WTC11 (cell line): ENCODE results near the gene SEPTIN10. TPM values are rescaled to one million over a fixed set of nuclear protein-coding genes. Genes with fewer than 3 reads are reported as not detected.

Source experiments
- ATAC-seq: fragments of 200-7000 bp; cut with Tn5 transposase; 2 replicates; pipeline ENCODE4 v1.10.0; 2021; ENCODE audit warnings: mild to moderate bottlenecking, moderate library complexity
- CTCF ChIA-PET: fragments of 300-600 bp; sonication (Branson Sonifier 250); formaldehyde crosslinking; loops from one replicate; lab custom pipeline; 2021; ENCODE audit warnings: antibody characterized with exemption; lab: Charles Lee
- POLR2A ChIA-PET: fragments of 350-600 bp; sonication (Branson Sonifier 250); formaldehyde crosslinking; loops from one replicate; lab custom pipeline; 2021; ENCODE audit warnings: antibody characterized with exemption; lab: Charles Lee
- DNase-seq: peaks from one replicate; pipeline ENCODE4 v3.0.0; 2021; ENCODE audit warnings: low spot score
- H3K27ac Mint-ChIP-seq: 2 replicates; pipeline ENCODE4 v1.8.0; 2021; ENCODE audit warnings: mixed read lengths
- H3K27me3 Mint-ChIP-seq: 2 replicates; pipeline ENCODE4 v1.8.0; 2021; ENCODE audit warnings: low read depth, mild to moderate bottlenecking, moderate library complexity, mixed read lengths
- H3K36me3 Mint-ChIP-seq: 2 replicates; pipeline ENCODE4 v1.8.0; 2021; ENCODE audit warnings: mixed read lengths
- H3K4me1 Mint-ChIP-seq: 2 replicates; pipeline ENCODE4 v1.8.0; 2022; ENCODE audit warnings: mixed read lengths
- H3K4me3 Mint-ChIP-seq: 2 replicates; pipeline ENCODE4 v1.8.0; 2021; ENCODE audit warnings: mild to moderate bottlenecking, moderate library complexity, mixed read lengths
- H3K9me3 Mint-ChIP-seq: 2 replicates; pipeline ENCODE4 v1.8.0; 2021; ENCODE audit warnings: mixed read lengths
- CREM ChIP-seq: sonication (generic); formaldehyde crosslinking; IDR thresholded peaks from 2 replicates; pipeline ENCODE4 v1.8.1; 2022; ENCODE audit warnings: mild to moderate bottlenecking, missing genetic modification reagents, moderate library complexity
- E2F4 ChIP-seq: sonication (generic); formaldehyde crosslinking; IDR thresholded peaks from 2 replicates; pipeline ENCODE4 v1.8.1; 2022; ENCODE audit warnings: low read depth, mild to moderate bottlenecking, moderate library complexity, missing genetic modification reagents, borderline replicate concordance
- ETV6 ChIP-seq: sonication (generic); formaldehyde crosslinking; IDR thresholded peaks from 2 replicates; pipeline ENCODE4 v1.8.1; 2022; ENCODE audit warnings: mild to moderate bottlenecking, missing genetic modification reagents
- FOXJ3 ChIP-seq: sonication (generic); formaldehyde crosslinking; IDR thresholded peaks from 2 replicates; pipeline ENCODE4 v1.9.0; 2021; ENCODE audit warnings: missing genetic modification reagents, mild to moderate bottlenecking, borderline replicate concordance
- GABPB1 ChIP-seq: sonication (generic); formaldehyde crosslinking; IDR thresholded peaks from 2 replicates; pipeline ENCODE4 v1.8.1; 2023; ENCODE audit warnings: mild to moderate bottlenecking, missing genetic modification reagents
- GRHL2 ChIP-seq: fragments of 250-450 bp; sonication (Bioruptor Pico); IDR thresholded peaks from 2 replicates; pipeline ENCODE4 v1.8.0; 2022; ENCODE audit warnings: mild to moderate bottlenecking, moderate library complexity; ENCODE audit not compliant: insufficient replicate concordance, severe bottlenecking
- KAT7 ChIP-seq: sonication (generic); formaldehyde crosslinking; IDR thresholded peaks from 2 replicates; pipeline ENCODE4 v1.8.1; 2023; ENCODE audit warnings: missing genetic modification reagents, mild to moderate bottlenecking, borderline replicate concordance
- NFYB ChIP-seq: sonication (generic); formaldehyde crosslinking; conservative IDR thresholded peaks from 2 replicates; pipeline ENCODE4 v1.8.0; 2022; ENCODE audit warnings: low read depth, missing genetic modification reagents
- OVOL2 ChIP-seq: fragments of 250-450 bp; sonication (Bioruptor Pico); IDR thresholded peaks from 2 replicates; pipeline ENCODE4 v1.9.0; 2021; ENCODE audit warnings: mild to moderate bottlenecking, borderline replicate concordance
- SMAD4 ChIP-seq: sonication (generic); formaldehyde crosslinking; IDR thresholded peaks from 2 replicates; pipeline ENCODE4 v1.8.0; 2022; ENCODE audit warnings: mild to moderate bottlenecking, missing genetic modification reagents
- TEAD1 ChIP-seq: sonication (generic); formaldehyde crosslinking; IDR thresholded peaks from 2 replicates; pipeline ENCODE4 v1.8.0; 2022; ENCODE audit warnings: mild to moderate bottlenecking, missing genetic modification reagents
- TP53 ChIP-seq: sonication (generic); formaldehyde crosslinking; IDR thresholded peaks from 2 replicates; pipeline ENCODE4 v1.8.1; 2023; ENCODE audit warnings: mild to moderate bottlenecking, missing genetic modification reagents
- USF1 ChIP-seq: sonication (generic); formaldehyde crosslinking; IDR thresholded peaks from 2 replicates; pipeline ENCODE4 v1.8.0; 2022; ENCODE audit warnings: mild to moderate bottlenecking, missing genetic modification reagents
- ZBTB43 ChIP-seq: sonication (generic); formaldehyde crosslinking; IDR thresholded peaks from 2 replicates; pipeline ENCODE4 v1.8.1; 2023; ENCODE audit warnings: mild to moderate bottlenecking, missing genetic modification reagents
- ZNF121 ChIP-seq: sonication (generic); formaldehyde crosslinking; IDR thresholded peaks from 2 replicates; pipeline ENCODE4 v1.8.0; 2023; ENCODE audit warnings: missing genetic modification reagents
- ZNF263 ChIP-seq: sonication (generic); formaldehyde crosslinking; IDR thresholded peaks from 2 replicates; pipeline ENCODE4 v1.8.1; 2022; ENCODE audit warnings: low read depth, mild to moderate bottlenecking, moderate library complexity, missing genetic modification reagents
- ZNF396 ChIP-seq: fragments of 250-450 bp; sonication (Bioruptor Pico); IDR thresholded peaks from 2 replicates; pipeline ENCODE4 v1.8.0; 2021; ENCODE audit warnings: mild to moderate bottlenecking, moderate library complexity, borderline replicate concordance
- total RNA-seq: library from RNA; stranded (reverse); gene quantifications from 3 replicates; pipeline ENCODE4 v1.2.3, GENCODE V29; 2021
- TF ChIP-seq, protein P1 (sequence below): sonication (generic); formaldehyde crosslinking; IDR thresholded peaks from 2 replicates; pipeline ENCODE4 v1.8.0; 2023; ENCODE audit warnings: missing genetic modification reagents
- TF ChIP-seq, protein P2 (sequence below): sonication (generic); formaldehyde crosslinking; IDR thresholded peaks from 2 replicates; pipeline ENCODE4 v1.8.1; 2023; ENCODE audit warnings: mild to moderate bottlenecking, missing genetic modification reagents, moderate library complexity
- TF ChIP-seq, protein P3 (sequence below): sonication (generic); formaldehyde crosslinking; IDR thresholded peaks from 2 replicates; pipeline ENCODE4 v1.8.0; 2023; ENCODE audit warnings: missing genetic modification reagents, mild to moderate bottlenecking, borderline replicate concordance

Gene SEPTIN10
- total RNA-seq, 1 experiment from 2014 or later: 86.8 TPM

- CTCF ChIA-PET: no interaction called here
- H3K4me1 Mint-ChIP-seq: peaks cover 56% of the 10 kb centered on the region
- TF ChIP-seq, protein P1, sequence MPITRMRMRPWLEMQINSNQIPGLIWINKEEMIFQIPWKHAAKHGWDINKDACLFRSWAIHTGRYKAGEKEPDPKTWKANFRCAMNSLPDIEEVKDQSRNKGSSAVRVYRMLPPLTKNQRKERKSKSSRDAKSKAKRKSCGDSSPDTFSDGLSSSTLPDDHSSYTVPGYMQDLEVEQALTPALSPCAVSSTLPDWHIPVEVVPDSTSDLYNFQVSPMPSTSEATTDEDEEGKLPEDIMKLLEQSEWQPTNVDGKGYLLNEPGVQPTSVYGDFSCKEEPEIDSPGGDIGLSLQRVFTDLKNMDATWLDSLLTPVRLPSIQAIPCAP (CRISPR knock-in tag): no peak
- TF ChIP-seq NFYB (CRISPR knock-in tag): no peak
- no peak for TF ChIP-seq FOXJ3 (CRISPR knock-in tag)
- no peak for TF ChIP-seq TEAD1 (CRISPR knock-in tag)
- no peaks in the 10 kb centered on the region for H3K9me3 Mint-ChIP-seq
- H3K36me3 Mint-ChIP-seq: no peaks in the 10 kb centered on the region; the same call in 1 of the 2 replicates
- H3K27me3 Mint-ChIP-seq: no peaks in the 10 kb centered on the region
- 0 out of 2 replicates have a peak, but pooled peaks have one; percentile 27 for ATAC-seq
- no peak for DNase-seq
- POLR2A ChIA-PET: interaction anchor here (0.9 kb wide), 1 partner anchor 9 kb away, joined by 3 read pairs; the partner anchor contains the start of genes SEPTIN10 and SOWAHC
- H3K4me3 Mint-ChIP-seq: no peak overlapping the region
- peak overlapping the region; percentile 77 for H3K27ac Mint-ChIP-seq
Measured at GRCh38 chr2:109604597-109604996, 9.2 kb downstream of the SEPTIN10 start.

GRCh38 chr2:109602617-109603188, 11.1 kb downstream of the SEPTIN10 start:
- ChIA-PET POLR2A (no interaction called here), CTCF (interaction anchor here (0.7 to 1.3 kb wide), 5 partner anchors 19 to 133 kb away, joined by 3 to 4 read pairs (median 3); no protein-coding TSS in a partner anchor)
- ATAC-seq: no peak
- Mint-ChIP-seq H3K27me3 (no peaks in the 10 kb centered on the region), H3K27ac (peak overlapping the region; percentile 10), H3K4me3 (no peak overlapping the region), H3K9me3 (no peaks in the 10 kb centered on the region), H3K4me1 (peaks cover 42% of the 10 kb centered on the region), H3K36me3 (no peaks in the 10 kb centered on the region; the same call in 1 of the 2 replicates)
- DNase-seq: no peak
- TF ChIP-seq ZNF121 (CRISPR knock-in tag) (peak; percentile 82; the same call in 1 of the 2 replicates), KAT7 (CRISPR knock-in tag) (no peak)

DNA sequence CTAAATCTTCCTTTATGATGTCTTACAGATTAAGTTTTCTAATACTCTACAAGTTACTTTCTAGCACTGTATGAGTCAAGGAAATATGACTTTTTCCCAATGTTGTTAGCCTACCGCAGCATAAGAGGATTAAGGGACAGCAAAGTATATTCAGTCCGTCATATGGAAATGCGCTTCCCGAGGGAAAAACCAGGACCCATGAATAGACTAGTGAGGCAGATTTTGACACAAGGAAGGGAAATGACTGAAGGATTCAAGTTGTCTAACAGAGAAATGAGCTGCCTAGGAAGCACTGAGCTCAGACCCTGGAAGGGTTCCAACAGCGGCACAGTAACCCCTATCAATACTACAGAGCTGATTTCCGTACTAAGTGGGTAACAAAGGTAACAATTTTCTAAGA, 12.0 kb downstream of the SEPTIN10 start:
- ATAC-seq: no peak
- CTCF ChIA-PET: interaction anchor here (0.7 to 1.3 kb wide), 3 partner anchors 56 to 134 kb away, joined by 3 read pairs; no protein-coding TSS in a partner anchor
- H3K27me3 Mint-ChIP-seq: no peaks in the 10 kb centered on the region
- peak overlapping the region; percentile 30 for H3K27ac Mint-ChIP-seq
- no peak for DNase-seq
- H3K36me3 Mint-ChIP-seq: no peaks in the 10 kb centered on the region; the same call in 1 of the 2 replicates
- H3K4me1 Mint-ChIP-seq: peaks cover 40% of the 10 kb centered on the region
- H3K9me3 Mint-ChIP-seq: no peaks in the 10 kb centered on the region
- H3K4me3 Mint-ChIP-seq: no peak overlapping the region
- POLR2A ChIA-PET: interaction anchor here (1.4 kb wide), 1 partner anchor 12 kb away, joined by 6 read pairs; the partner anchor contains the start of genes SEPTIN10 and SOWAHC
- TF ChIP-seq GRHL2 (no peak), SMAD4 (CRISPR knock-in tag) (no peak), ZNF121 (CRISPR knock-in tag) (no peak), CREM (no peak), ETV6 (no peak), E2F4 (CRISPR knock-in tag) (no peak), OVOL2 (CRISPR knock-in tag) (no peak), ZNF396 (CRISPR knock-in tag) (no peak), ZBTB43 (CRISPR knock-in tag) (no peak), KAT7 (CRISPR knock-in tag) (no peak), GABPB1 (CRISPR knock-in tag) (no peak), ZNF263 (no peak), TP53 (CRISPR knock-in tag) (no peak), USF1 (CRISPR knock-in tag) (no peak)
- TF ChIP-seq, protein P2, sequence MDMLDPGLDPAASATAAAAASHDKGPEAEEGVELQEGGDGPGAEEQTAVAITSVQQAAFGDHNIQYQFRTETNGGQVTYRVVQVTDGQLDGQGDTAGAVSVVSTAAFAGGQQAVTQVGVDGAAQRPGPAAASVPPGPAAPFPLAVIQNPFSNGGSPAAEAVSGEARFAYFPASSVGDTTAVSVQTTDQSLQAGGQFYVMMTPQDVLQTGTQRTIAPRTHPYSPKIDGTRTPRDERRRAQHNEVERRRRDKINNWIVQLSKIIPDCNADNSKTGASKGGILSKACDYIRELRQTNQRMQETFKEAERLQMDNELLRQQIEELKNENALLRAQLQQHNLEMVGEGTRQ (CRISPR knock-in tag): no peak
- TF ChIP-seq, protein P3, sequence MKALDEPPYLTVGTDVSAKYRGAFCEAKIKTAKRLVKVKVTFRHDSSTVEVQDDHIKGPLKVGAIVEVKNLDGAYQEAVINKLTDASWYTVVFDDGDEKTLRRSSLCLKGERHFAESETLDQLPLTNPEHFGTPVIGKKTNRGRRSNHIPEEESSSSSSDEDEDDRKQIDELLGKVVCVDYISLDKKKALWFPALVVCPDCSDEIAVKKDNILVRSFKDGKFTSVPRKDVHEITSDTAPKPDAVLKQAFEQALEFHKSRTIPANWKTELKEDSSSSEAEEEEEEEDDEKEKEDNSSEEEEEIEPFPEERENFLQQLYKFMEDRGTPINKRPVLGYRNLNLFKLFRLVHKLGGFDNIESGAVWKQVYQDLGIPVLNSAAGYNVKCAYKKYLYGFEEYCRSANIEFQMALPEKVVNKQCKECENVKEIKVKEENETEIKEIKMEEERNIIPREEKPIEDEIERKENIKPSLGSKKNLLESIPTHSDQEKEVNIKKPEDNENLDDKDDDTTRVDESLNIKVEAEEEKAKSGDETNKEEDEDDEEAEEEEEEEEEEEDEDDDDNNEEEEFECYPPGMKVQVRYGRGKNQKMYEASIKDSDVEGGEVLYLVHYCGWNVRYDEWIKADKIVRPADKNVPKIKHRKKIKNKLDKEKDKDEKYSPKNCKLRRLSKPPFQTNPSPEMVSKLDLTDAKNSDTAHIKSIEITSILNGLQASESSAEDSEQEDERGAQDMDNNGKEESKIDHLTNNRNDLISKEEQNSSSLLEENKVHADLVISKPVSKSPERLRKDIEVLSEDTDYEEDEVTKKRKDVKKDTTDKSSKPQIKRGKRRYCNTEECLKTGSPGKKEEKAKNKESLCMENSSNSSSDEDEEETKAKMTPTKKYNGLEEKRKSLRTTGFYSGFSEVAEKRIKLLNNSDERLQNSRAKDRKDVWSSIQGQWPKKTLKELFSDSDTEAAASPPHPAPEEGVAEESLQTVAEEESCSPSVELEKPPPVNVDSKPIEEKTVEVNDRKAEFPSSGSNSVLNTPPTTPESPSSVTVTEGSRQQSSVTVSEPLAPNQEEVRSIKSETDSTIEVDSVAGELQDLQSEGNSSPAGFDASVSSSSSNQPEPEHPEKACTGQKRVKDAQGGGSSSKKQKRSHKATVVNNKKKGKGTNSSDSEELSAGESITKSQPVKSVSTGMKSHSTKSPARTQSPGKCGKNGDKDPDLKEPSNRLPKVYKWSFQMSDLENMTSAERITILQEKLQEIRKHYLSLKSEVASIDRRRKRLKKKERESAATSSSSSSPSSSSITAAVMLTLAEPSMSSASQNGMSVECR (CRISPR knock-in tag): no peak
